A549 (cell line): ENCODE data around the gene RLN3.

Experiments used
- JUN ChIP-seq, 2 experiments: fragments of >200 bp; sonication (Bioruptor Twin); formaldehyde crosslinking; IDR thresholded peaks; 2 replicates in 1 of 2; 3 replicates in 1 of 2; pipeline ENCODE4 v1.6.1; 2016 to 2017
- JUNB ChIP-seq: fragments of >200 bp; sonication (Bioruptor Twin); formaldehyde crosslinking; IDR thresholded peaks from 2 replicates; pipeline ENCODE4 v1.6.1; 2016
- POLR2A ChIP-seq: IDR thresholded peaks from 2 replicates; pipeline ENCODE4 v1.6.1; 2012; ENCODE audit warnings: mild to moderate bottlenecking, low read length
- ZNF302 ChIP-seq: fragments of 250-450 bp; sonication (Bioruptor Pico); IDR thresholded peaks from 2 replicates; pipeline ENCODE4 v1.9.0; 2021; ENCODE audit warnings: inconsistent platforms, mild to moderate bottlenecking, moderate library complexity
- TF ChIP-seq, protein P1 (sequence below): fragments of >200 bp; sonication (Bioruptor Twin); formaldehyde crosslinking; IDR thresholded peaks from 3 replicates; pipeline ENCODE4 v1.5.1; 2016

DNA sequence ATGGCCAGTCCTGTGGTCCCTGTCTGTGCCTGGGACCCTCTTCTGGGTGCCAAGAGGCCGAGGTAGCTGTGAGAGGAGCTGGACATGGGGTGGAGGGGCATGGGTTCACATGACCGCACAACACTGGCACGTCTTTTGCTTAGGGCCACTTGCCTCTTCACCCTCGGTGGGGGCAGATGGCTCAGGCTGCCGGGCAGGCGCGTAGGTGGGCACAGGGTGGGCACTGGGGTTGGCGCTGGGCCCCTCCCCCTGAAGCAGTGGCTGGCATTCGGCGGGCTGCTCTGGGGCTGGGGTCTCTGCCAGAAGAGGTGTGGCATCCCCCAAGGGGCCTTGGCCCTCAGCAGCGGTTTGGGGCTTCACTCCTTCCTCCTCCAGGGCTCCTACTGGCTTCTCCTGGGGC, 25.6 kb downstream of the RLN3 start:
- TF ChIP-seq POLR2A (no peak), JUNB (no peak), JUN (IDR thresholded peaks at IDR 0.05) (no peak), ZNF302 (CRISPR knock-in tag) (no peak)
- TF ChIP-seq, protein P1, sequence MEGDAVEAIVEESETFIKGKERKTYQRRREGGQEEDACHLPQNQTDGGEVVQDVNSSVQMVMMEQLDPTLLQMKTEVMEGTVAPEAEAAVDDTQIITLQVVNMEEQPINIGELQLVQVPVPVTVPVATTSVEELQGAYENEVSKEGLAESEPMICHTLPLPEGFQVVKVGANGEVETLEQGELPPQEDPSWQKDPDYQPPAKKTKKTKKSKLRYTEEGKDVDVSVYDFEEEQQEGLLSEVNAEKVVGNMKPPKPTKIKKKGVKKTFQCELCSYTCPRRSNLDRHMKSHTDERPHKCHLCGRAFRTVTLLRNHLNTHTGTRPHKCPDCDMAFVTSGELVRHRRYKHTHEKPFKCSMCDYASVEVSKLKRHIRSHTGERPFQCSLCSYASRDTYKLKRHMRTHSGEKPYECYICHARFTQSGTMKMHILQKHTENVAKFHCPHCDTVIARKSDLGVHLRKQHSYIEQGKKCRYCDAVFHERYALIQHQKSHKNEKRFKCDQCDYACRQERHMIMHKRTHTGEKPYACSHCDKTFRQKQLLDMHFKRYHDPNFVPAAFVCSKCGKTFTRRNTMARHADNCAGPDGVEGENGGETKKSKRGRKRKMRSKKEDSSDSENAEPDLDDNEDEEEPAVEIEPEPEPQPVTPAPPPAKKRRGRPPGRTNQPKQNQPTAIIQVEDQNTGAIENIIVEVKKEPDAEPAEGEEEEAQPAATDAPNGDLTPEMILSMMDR, result no peak
